ENCODE data around the gene PARD6A.
A peak's percentile ranks its signal among the peaks of the same experiment; 100 is the strongest.

- TF ChIP-seq, protein P1, sequence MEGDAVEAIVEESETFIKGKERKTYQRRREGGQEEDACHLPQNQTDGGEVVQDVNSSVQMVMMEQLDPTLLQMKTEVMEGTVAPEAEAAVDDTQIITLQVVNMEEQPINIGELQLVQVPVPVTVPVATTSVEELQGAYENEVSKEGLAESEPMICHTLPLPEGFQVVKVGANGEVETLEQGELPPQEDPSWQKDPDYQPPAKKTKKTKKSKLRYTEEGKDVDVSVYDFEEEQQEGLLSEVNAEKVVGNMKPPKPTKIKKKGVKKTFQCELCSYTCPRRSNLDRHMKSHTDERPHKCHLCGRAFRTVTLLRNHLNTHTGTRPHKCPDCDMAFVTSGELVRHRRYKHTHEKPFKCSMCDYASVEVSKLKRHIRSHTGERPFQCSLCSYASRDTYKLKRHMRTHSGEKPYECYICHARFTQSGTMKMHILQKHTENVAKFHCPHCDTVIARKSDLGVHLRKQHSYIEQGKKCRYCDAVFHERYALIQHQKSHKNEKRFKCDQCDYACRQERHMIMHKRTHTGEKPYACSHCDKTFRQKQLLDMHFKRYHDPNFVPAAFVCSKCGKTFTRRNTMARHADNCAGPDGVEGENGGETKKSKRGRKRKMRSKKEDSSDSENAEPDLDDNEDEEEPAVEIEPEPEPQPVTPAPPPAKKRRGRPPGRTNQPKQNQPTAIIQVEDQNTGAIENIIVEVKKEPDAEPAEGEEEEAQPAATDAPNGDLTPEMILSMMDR (conservative IDR thresholded peaks at IDR 0.05; ENCODE audit: low read depth, low read length), result peak; percentile 81
- TF ChIP-seq BHLHE40 (IDR thresholded peaks at IDR 0.05; ENCODE audit: low read depth, low read length), result no peak
- no peak for TF ChIP-seq RFX5 (IDR thresholded peaks at IDR 0.05; ENCODE audit: low read depth, low read length)
- no peak for TF ChIP-seq POLR2A (IDR thresholded peaks at IDR 0.05; ENCODE audit: low read depth, low read length)
These were observed 12.2 kb downstream of the PARD6A start for GRCh38 chr16:67672739-67673662.

Measured in IMR-90 (cell line).